Measurements from ENCODE around the gene LRIT3. TPM values are rescaled to one million over a fixed set of nuclear protein-coding genes. Genes with fewer than 3 reads are reported as not detected.

Gene LRIT3
- total and polyA plus RNA-seq, 2 experiments from 2014 or later: 0.13 TPM; not detected in 1

- DNase-seq (ENCODE audit: low spot score): peak; percentile 47
- no peaks in the 10 kb centered on the region for H3K9me2 ChIP-seq (replicated peaks; ENCODE audit: insufficient read depth)
- no peaks in the 10 kb centered on the region for H4K20me1 ChIP-seq (ENCODE audit: insufficient read depth, poor library complexity, severe bottlenecking)
- TF ChIP-seq CTCF (IDR thresholded peaks at IDR 0.05; ENCODE audit: poor library complexity) (no peak), EZH2phosphoT487 (IDR thresholded peaks at IDR 0.05; ENCODE audit: low read depth, severe bottlenecking, unreplicated experiment) (no peak), EZH2 (IDR thresholded peaks at IDR 0.05; ENCODE audit: borderline replicate concordance) (no peak)
- no peaks in the 10 kb centered on the region for H3K4me1 ChIP-seq (ENCODE audit: insufficient read depth)
- no peaks in the 10 kb centered on the region for H3K79me2 ChIP-seq
- no peak overlapping the region for H3K4me2 ChIP-seq
- H3K9me3 ChIP-seq (ENCODE audit: low read depth): no peaks in the 10 kb centered on the region
- H3K4me3 ChIP-seq: no peak overlapping the region
- H3K36me3 ChIP-seq (replicated peaks; ENCODE audit: insufficient read depth, low read depth): no peaks in the 10 kb centered on the region
- H3K27ac ChIP-seq: no peak overlapping the region
- H3K27me3 ChIP-seq: no peaks in the 10 kb centered on the region
- H2AFZ ChIP-seq: no peak overlapping the region
- WGBS (ENCODE audit: low lambda C conversion rate, missing lambda C conversion rate): 53% methylated on average over 1 of the region's 1 CpG
Measured at GRCh38 chr4:109921384-109921808, 73.5 kb downstream of the LRIT3 start.

Other genes starting within 250 kb of the LRIT3 start
- gene CASP6, start 144.7 kb upstream of the LRIT3 start, total RNA-seq: 77.7 and 78.4 TPM in 2 replicates
- 83.4 and 103 TPM in 2 replicates for gene CASP6, start 144.7 kb upstream of the LRIT3 start, polyA plus RNA-seq
- gene PLA2G12A, start 118.0 kb upstream of the LRIT3 start, total RNA-seq: 32.7 and 494 TPM in 2 replicates
- gene PLA2G12A, start 118.0 kb upstream of the LRIT3 start, polyA plus RNA-seq: 91.4 and 94.9 TPM in 2 replicates
- gene CFI, start 46.1 kb upstream of the LRIT3 start, total RNA-seq: 162 and 163 TPM in 2 replicates
- gene CFI, start 46.1 kb upstream of the LRIT3 start, polyA plus RNA-seq: 108 and 112 TPM in 2 replicates
- gene GAR1, start 32.3 kb upstream of the LRIT3 start, total RNA-seq: 7.5 and 10.2 TPM in 2 replicates
- gene GAR1, start 32.3 kb upstream of the LRIT3 start, polyA plus RNA-seq: 30.2 and 39.8 TPM in 2 replicates
- not detected in 2 replicates for gene RRH, start 20.1 kb upstream of the LRIT3 start, total RNA-seq
- not detected in 2 replicates for gene RRH, start 20.1 kb upstream of the LRIT3 start, polyA plus RNA-seq
- gene EGF, start 64.8 kb downstream of the LRIT3 start, total RNA-seq: 13.0 and 18.0 TPM in 2 replicates
- gene EGF, start 64.8 kb downstream of the LRIT3 start, polyA plus RNA-seq: 3.2 and 5.0 TPM in 2 replicates

Data from hepatocyte (in vitro differentiated cells).